ENCODE measurements around the gene ATF7IP2.

The ATF7IP2 gene

GRCh38 chr16:10529895-10530669 lies 144.2 kb downstream of the ATF7IP2 start:
- no peak for TF ChIP-seq CTCF (IDR thresholded peaks at IDR 0.05; ENCODE audit: low read depth, low read length)
- no peak for DNase-seq (ENCODE audit: extremely low read depth, low read depth)

- no peak for TF ChIP-seq CTCF (IDR thresholded peaks at IDR 0.05; ENCODE audit: low read depth, low read length)
Observed at GRCh38 chr16:10530685-10531084, 144.8 kb downstream of the ATF7IP2 start.

GRCh38 chr16:10531582-10531981 lies 145.7 kb downstream of the ATF7IP2 start:
- TF ChIP-seq CTCF (IDR thresholded peaks at IDR 0.05; ENCODE audit: low read depth, low read length), result no peak
- DNase-seq (ENCODE audit: extremely low read depth, low read depth), result no peak

More at GRCh38 chr16:10530685-10531084, 144.8 kb downstream of the ATF7IP2 start:
- no peak for DNase-seq (ENCODE audit: extremely low read depth, low read depth)
